HUES6 (cell line): ENCODE measurements around the gene SYN1.
"Not testable (repeated sequence)": the region's sequence is repeated elsewhere in the genome, so short reads cannot be mapped to it uniquely, and the experiment has no call there.

Experiments used
- H3K27ac ChIP-seq: 2 replicates; pipeline ENCODE4 v1.7.0; 2013; ENCODE audit warnings: low read depth, mild to moderate bottlenecking, low read length, inconsistent platforms
- H3K27me3 ChIP-seq: 2 replicates; pipeline ENCODE4 v1.6.1; 2013; ENCODE audit warnings: low read length; ENCODE audit not compliant: control insufficient read depth, insufficient read depth
- H3K36me3 ChIP-seq: 2 replicates; pipeline ENCODE4 v1.6.1; 2013; ENCODE audit warnings: low read length; ENCODE audit not compliant: control insufficient read depth, insufficient read depth
- H3K4me1 ChIP-seq: 2 replicates; pipeline ENCODE4 v1.6.1; 2013; ENCODE audit warnings: low read length; ENCODE audit not compliant: control insufficient read depth, insufficient read depth
- H3K4me3 ChIP-seq: 2 replicates; pipeline ENCODE4 v1.5.1; 2013; ENCODE audit warnings: low read depth, low read length
- H3K9ac ChIP-seq: one replicate; pipeline ENCODE4 v1.6.1; 2013; ENCODE audit warnings: mild to moderate bottlenecking, low read length
- H3K9me3 ChIP-seq: 2 replicates; pipeline ENCODE4 v1.6.1; 2013; ENCODE audit warnings: low read depth, low read length; ENCODE audit not compliant: control insufficient read depth, insufficient read depth

Gene SYN1

GRCh38 chrX:47618923-47619485 lies 653 bp downstream of the SYN1 start:
- H3K27me3 ChIP-seq = peaks cover 45% of the 10 kb centered on the region

GRCh38 chrX:47614618-47615017 lies 5.0 kb downstream of the SYN1 start:
- Histone ChIP-seq H3K36me3 (no peaks in the 10 kb centered on the region), H3K27me3 (peaks cover 16% of the 10 kb centered on the region)

More at GRCh38 chrX:47618923-47619485, 653 bp downstream of the SYN1 start:
- H3K9me3 ChIP-seq = peaks cover 1% of the 10 kb centered on the region; the same call in 1 of the 2 replicates
- H3K9ac ChIP-seq = no peak overlapping the region
- H3K36me3 ChIP-seq = no peaks in the 10 kb centered on the region
- H3K4me3 ChIP-seq = peak overlapping the region; percentile 61
- H3K4me1 ChIP-seq = peaks cover 2% of the 10 kb centered on the region; the same call in 1 of the 2 replicates
- H3K27ac ChIP-seq = no peak overlapping the region

GRCh38 chrX:47613082-47613481 lies 6.6 kb downstream of the SYN1 start:
- Histone ChIP-seq H3K4me3 (no peak overlapping the region), H3K9me3 (peaks cover 23% of the 10 kb centered on the region; the same call in 1 of the 2 replicates), H3K27me3 (peaks cover 4% of the 10 kb centered on the region; the same call in 1 of the 2 replicates), H3K4me1 (peaks cover 12% of the 10 kb centered on the region), H3K27ac (no peak overlapping the region), H3K9ac (no peak overlapping the region), H3K36me3 (no peaks in the 10 kb centered on the region)

More at GRCh38 chrX:47614618-47615017, 5.0 kb downstream of the SYN1 start:
- Histone ChIP-seq H3K4me3 (no peak overlapping the region), H3K4me1 (no peaks in the 10 kb centered on the region), H3K9me3 (peaks cover 17% of the 10 kb centered on the region; the same call in 1 of the 2 replicates), H3K9ac (no peak overlapping the region), H3K27ac (no peak overlapping the region)

- no peak overlapping the region for H3K9ac ChIP-seq
- H3K27ac ChIP-seq = no peak overlapping the region
- H3K9me3 ChIP-seq = peaks cover 23% of the 10 kb centered on the region; the same call in 1 of the 2 replicates
- no peaks in the 10 kb centered on the region; the same call in 1 of the 2 replicates for H3K27me3 ChIP-seq
- no peak overlapping the region for H3K4me3 ChIP-seq
- H3K36me3 ChIP-seq = no peaks in the 10 kb centered on the region
- peaks cover 14% of the 10 kb centered on the region for H3K4me1 ChIP-seq
Measured at GRCh38 chrX:47612418-47612817, 7.2 kb downstream of the SYN1 start.

GRCh38 chrX:47611926-47612325 lies 7.7 kb downstream of the SYN1 start:
- H3K9ac ChIP-seq = no peak overlapping the region
- peaks cover 14% of the 10 kb centered on the region for H3K4me1 ChIP-seq
- peaks cover 23% of the 10 kb centered on the region; the same call in 1 of the 2 replicates for H3K9me3 ChIP-seq
- H3K36me3 ChIP-seq = no peaks in the 10 kb centered on the region
- no peaks in the 10 kb centered on the region for H3K27me3 ChIP-seq
- no peak overlapping the region for H3K4me3 ChIP-seq
- no peak overlapping the region for H3K27ac ChIP-seq

GRCh38 chrX:47611489-47611888 lies 8.2 kb downstream of the SYN1 start:
- H3K9ac ChIP-seq = no peak overlapping the region
- H3K4me1 ChIP-seq = peaks cover 14% of the 10 kb centered on the region
- H3K27ac ChIP-seq = no peak overlapping the region
- peaks cover 23% of the 10 kb centered on the region; the same call in 1 of the 2 replicates for H3K9me3 ChIP-seq
- H3K36me3 ChIP-seq = no peaks in the 10 kb centered on the region
- no peaks in the 10 kb centered on the region for H3K27me3 ChIP-seq
- H3K4me3 ChIP-seq = no peak overlapping the region

- Histone ChIP-seq H3K27ac (no peak overlapping the region), H3K9me3 (peaks cover 23% of the 10 kb centered on the region; the same call in 1 of the 2 replicates), H3K36me3 (no peaks in the 10 kb centered on the region), H3K4me1 (peaks cover 14% of the 10 kb centered on the region), H3K9ac (no peak overlapping the region), H3K4me3 (no peak overlapping the region), H3K27me3 (no peaks in the 10 kb centered on the region)
Measured at GRCh38 chrX:47610511-47610910, 9.1 kb downstream of the SYN1 start.

GRCh38 chrX:47608130-47608810 lies 11.4 kb downstream of the SYN1 start:
- Histone ChIP-seq H3K4me1 (peaks cover 14% of the 10 kb centered on the region), H3K27me3 (no peaks in the 10 kb centered on the region), H3K36me3 (no peaks in the 10 kb centered on the region), H3K9ac (peak overlapping the region; percentile 47), H3K4me3 (no peak overlapping the region), H3K27ac (no peak overlapping the region), H3K9me3 (peaks cover 18% of the 10 kb centered on the region; the same call in 1 of the 2 replicates)

- no peaks in the 10 kb centered on the region for H3K36me3 ChIP-seq
- peaks cover 10% of the 10 kb centered on the region; the same call in 1 of the 2 replicates for H3K9me3 ChIP-seq
- peaks cover 14% of the 10 kb centered on the region for H3K4me1 ChIP-seq
- H3K4me3 ChIP-seq = no peak overlapping the region
- no peaks in the 10 kb centered on the region for H3K27me3 ChIP-seq
- no peak overlapping the region for H3K27ac ChIP-seq
- no peak overlapping the region for H3K9ac ChIP-seq
Measured at GRCh38 chrX:47607091-47607490, 12.6 kb downstream of the SYN1 start.

GRCh38 chrX:47605024-47605423 lies 14.6 kb downstream of the SYN1 start:
- Histone ChIP-seq H3K36me3 (no peaks in the 10 kb centered on the region), H3K4me1 (peaks cover 14% of the 10 kb centered on the region), H3K9ac (no peak overlapping the region), H3K9me3 (peaks cover 13% of the 10 kb centered on the region; the same call in 1 of the 2 replicates), H3K27ac (no peak overlapping the region), H3K27me3 (no peaks in the 10 kb centered on the region), H3K4me3 (no peak overlapping the region)

- H3K27me3 ChIP-seq, H3K9ac ChIP-seq: not testable (repeated sequence)
Measured at GRCh38 chrX:47603125-47603524, 16.5 kb downstream of the SYN1 start.

More at GRCh38 chrX:47603125-47603524, 16.5 kb downstream of the SYN1 start:
- not testable (repeated sequence) for H3K4me1 ChIP-seq, H3K4me3 ChIP-seq, H3K9me3 ChIP-seq, H3K27ac ChIP-seq, H3K36me3 ChIP-seq
